Vagina (tissue), 2 donors: Measurements from ENCODE around the gene CRELD2. TPM values are rescaled to one million over a fixed set of nuclear protein-coding genes. Genes with fewer than 3 reads are reported as not detected.

Source experiments
- DNase-seq, 2 donors: peaks; one replicate each; pipeline ENCODE4 v3.0.0-alpha.2; 2017; ENCODE audit errors: extremely low spot score in 2 of 2
- H3K27ac ChIP-seq: fragments of 200-600 bp; sonication (generic); one replicate; pipeline ENCODE4 v1.5.1; 2019
- H3K27me3 ChIP-seq: fragments of 200-600 bp; sonication (generic); one replicate; pipeline ENCODE4 v1.5.1; 2019
- H3K36me3 ChIP-seq, 2 donors: fragments of 200-600 bp; sonication (generic); one replicate each; pipeline ENCODE4 v1.5.1; 2017 to 2019
- H3K4me1 ChIP-seq: fragments of 200-600 bp; sonication (generic); one replicate; pipeline ENCODE4 v1.5.1; 2019
- H3K4me3 ChIP-seq, 2 donors: fragments of 200-600 bp; sonication (generic); 1 replicate in 1 of 2; 2 replicates in 1 of 2; pipeline ENCODE4 v1.5.1; 2016 to 2019
- H3K9me3 ChIP-seq: fragments of 200-600 bp; sonication (generic); one replicate; pipeline ENCODE4 v1.5.1; 2019
- POLR2A ChIP-seq, 2 donors: fragments of 450-650 bp; IDR thresholded peaks; one replicate each; pipeline ENCODE4 v1.6.1; 2017; ENCODE audit warnings: antibody characterized with exemption in 2 of 2, mild to moderate bottlenecking in 2 of 2, moderate library complexity in 2 of 2
- POLR2AphosphoS5 ChIP-seq, 2 donors: sonication (generic); formaldehyde crosslinking; IDR thresholded peaks; one replicate each; pipeline ENCODE4 v1.9.0; 2017; ENCODE audit warnings: antibody characterized with exemption in 2 of 2, mild to moderate bottlenecking in 2 of 2, low read depth in 1 of 2; ENCODE audit not compliant: insufficient read depth in 1 of 2
- intact Hi-C: fragments of 100-400 bp; cut with DNase I; formaldehyde crosslinking; loops from one replicate; pipeline ENCODE4 v1.15.1; 2023
- total RNA-seq: library from RNA; depleted of rRNA; stranded (reverse); fragments of >200 nt; gene quantifications from one replicate; pipeline ENCODE4 v1.2.3, GENCODE V29; 2016
- TF ChIP-seq, protein P1 (sequence below), 3 experiments: fragments of 450-650 bp in 2 of 3; fragments of 200-600 bp in 1 of 3; sonication (generic) in 1 of 3; IDR thresholded peaks; one replicate each; pipeline ENCODE4 v1.5.1; 2017 to 2019; ENCODE audit warnings: antibody characterized with exemption in 3 of 3, mild to moderate bottlenecking in 2 of 3, moderate library complexity in 2 of 3

Gene CRELD2
- total RNA-seq, 1 donor from 2014 or later, result 34.4 TPM

DNA sequence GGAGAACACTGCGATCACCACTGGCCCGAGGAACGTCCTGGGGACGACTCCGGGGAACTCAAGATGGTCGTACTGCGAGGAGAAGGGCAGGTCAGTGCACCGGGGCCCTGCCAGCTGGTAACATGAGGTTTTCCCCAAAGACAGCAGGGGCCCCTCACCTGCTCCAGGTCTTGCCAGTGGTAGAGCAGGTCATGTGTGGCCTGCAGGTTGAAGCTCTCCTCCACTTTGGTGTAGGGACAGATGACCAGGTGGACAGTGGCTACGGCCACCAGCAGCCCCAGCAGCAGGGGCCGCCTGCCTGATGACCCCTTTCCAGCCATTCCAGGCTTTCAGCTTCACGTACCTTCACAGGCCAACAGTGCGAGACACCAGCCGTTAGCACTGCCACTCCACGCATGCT is 5.0 kb upstream of the CRELD2 start:
- no peak overlapping the region for H3K27ac ChIP-seq
- H3K9me3 ChIP-seq, result no peaks in the 10 kb centered on the region
- intact Hi-C loops, result no loop called here
- peaks cover 0 to 40% of the 10 kb centered on the region in 2 donors for H3K36me3 ChIP-seq
- no peaks in the 10 kb centered on the region for H3K27me3 ChIP-seq
- H3K4me1 ChIP-seq, result peaks cover 13% of the 10 kb centered on the region
- DNase-seq, result no peak
- TF ChIP-seq POLR2A (IDR thresholded peaks at IDR 0.05), result no peak
- TF ChIP-seq POLR2AphosphoS5 (IDR thresholded peaks at IDR 0.05; ENCODE audit: insufficient read depth in 1 of 2, low read depth in 1 of 2), result no peak
- TF ChIP-seq, protein P1, sequence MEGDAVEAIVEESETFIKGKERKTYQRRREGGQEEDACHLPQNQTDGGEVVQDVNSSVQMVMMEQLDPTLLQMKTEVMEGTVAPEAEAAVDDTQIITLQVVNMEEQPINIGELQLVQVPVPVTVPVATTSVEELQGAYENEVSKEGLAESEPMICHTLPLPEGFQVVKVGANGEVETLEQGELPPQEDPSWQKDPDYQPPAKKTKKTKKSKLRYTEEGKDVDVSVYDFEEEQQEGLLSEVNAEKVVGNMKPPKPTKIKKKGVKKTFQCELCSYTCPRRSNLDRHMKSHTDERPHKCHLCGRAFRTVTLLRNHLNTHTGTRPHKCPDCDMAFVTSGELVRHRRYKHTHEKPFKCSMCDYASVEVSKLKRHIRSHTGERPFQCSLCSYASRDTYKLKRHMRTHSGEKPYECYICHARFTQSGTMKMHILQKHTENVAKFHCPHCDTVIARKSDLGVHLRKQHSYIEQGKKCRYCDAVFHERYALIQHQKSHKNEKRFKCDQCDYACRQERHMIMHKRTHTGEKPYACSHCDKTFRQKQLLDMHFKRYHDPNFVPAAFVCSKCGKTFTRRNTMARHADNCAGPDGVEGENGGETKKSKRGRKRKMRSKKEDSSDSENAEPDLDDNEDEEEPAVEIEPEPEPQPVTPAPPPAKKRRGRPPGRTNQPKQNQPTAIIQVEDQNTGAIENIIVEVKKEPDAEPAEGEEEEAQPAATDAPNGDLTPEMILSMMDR (IDR thresholded peaks at IDR 0.05), result no peak
- no peak overlapping the region for H3K4me3 ChIP-seq

DNA sequence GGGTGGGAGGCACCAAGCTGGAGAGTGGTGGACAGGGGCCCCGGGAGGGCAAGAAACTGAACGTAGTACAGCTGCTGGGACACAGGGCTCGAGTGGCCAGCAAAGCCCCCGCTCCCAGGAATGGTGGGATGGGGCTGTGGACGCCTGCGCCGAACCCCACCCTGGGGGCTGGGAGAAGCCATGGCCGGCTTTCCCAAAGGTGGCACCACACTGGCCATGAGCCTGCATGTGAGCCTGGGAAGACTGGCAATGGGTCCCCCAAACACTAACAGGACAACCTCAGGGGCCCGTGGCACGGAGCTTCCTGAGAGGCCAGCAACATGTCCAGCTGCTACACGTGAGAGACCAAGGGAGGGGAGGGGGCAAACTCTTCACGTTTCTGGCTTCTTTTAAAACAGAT is 4.2 kb upstream of the CRELD2 start:
- Histone ChIP-seq H3K27ac (no peak overlapping the region), H3K36me3 (peaks cover 0 to 32% of the 10 kb centered on the region in 2 donors), H3K4me3 (no peak overlapping the region), H3K27me3 (no peaks in the 10 kb centered on the region), H3K9me3 (no peaks in the 10 kb centered on the region), H3K4me1 (peaks cover 19% of the 10 kb centered on the region)
- TF ChIP-seq, protein P1 (IDR thresholded peaks at IDR 0.05), result no peak
- TF ChIP-seq POLR2A (IDR thresholded peaks at IDR 0.05), result no peak
- no peak for TF ChIP-seq POLR2AphosphoS5 (IDR thresholded peaks at IDR 0.05; ENCODE audit: insufficient read depth in 1 of 2, low read depth in 1 of 2)
- intact Hi-C loops, result no loop called here
- DNase-seq, result no peak

DNA sequence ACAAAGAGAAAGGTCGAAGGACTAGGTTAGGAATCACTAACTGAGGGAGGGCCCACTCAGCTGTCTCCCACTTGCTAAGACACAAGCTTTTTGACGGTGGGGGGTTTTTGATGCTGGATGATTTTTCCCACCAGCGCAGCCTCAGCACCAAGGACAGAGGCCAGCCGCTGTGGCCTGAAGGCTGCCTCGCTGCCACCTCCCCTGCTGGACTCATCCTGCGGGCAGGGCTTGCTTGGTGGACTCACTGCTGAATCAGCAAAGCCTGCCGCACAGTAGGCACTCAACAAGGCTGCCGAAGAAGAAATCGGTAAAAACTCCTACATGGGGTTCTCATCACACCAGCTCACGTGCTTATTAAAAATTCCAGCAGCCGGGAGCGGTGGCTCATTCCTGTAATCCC is 2.8 kb upstream of the CRELD2 start:
- intact Hi-C loops, result loop anchor here (5.0 kb wide), 1 partner anchor 63 kb away; the partner anchor contains the start of gene ZBED4
- Histone ChIP-seq H3K9me3 (no peaks in the 10 kb centered on the region), H3K27ac (no peak overlapping the region), H3K4me3 (no peak overlapping the region), H3K4me1 (peaks cover 23% of the 10 kb centered on the region), H3K36me3 (peaks cover 0 to 31% of the 10 kb centered on the region in 2 donors), H3K27me3 (no peaks in the 10 kb centered on the region)
- TF ChIP-seq, protein P1 (IDR thresholded peaks at IDR 0.05), result no peak
- TF ChIP-seq POLR2AphosphoS5 (IDR thresholded peaks at IDR 0.05; ENCODE audit: insufficient read depth in 1 of 2, low read depth in 1 of 2), result no peak
- no peak for TF ChIP-seq POLR2A (IDR thresholded peaks at IDR 0.05)
- no peak for DNase-seq

DNA sequence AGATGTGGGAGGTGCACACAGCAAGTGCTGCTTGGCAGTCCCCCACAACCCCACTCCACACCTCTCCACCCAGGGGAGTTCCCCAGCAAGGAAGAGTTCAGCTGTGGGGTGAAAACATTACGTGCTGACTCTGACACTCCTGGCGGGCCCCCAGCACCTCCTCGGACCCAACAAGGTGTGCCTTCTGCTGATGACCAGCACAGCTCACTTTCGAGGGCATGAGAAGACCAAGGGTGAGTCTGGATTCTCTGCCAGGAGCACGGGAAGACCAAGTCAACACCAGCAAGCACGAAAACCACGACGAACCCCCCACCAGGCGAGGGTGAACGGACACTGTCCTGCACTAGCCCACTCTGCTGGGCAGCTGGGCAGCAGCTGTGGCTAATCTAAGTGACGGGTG is 1.6 kb upstream of the CRELD2 start:
- no peaks in the 10 kb centered on the region for H3K27me3 ChIP-seq
- peaks cover 0 to 33% of the 10 kb centered on the region in 2 donors for H3K36me3 ChIP-seq
- peaks cover 23% of the 10 kb centered on the region for H3K4me1 ChIP-seq
- TF ChIP-seq POLR2A (IDR thresholded peaks at IDR 0.05) (no peak), POLR2AphosphoS5 (IDR thresholded peaks at IDR 0.05; ENCODE audit: insufficient read depth in 1 of 2, low read depth in 1 of 2) (no peak)
- TF ChIP-seq, protein P1 (IDR thresholded peaks at IDR 0.05), result no peak
- intact Hi-C loops, result loop anchor here (5.0 kb wide), 1 partner anchor 65 kb away; the partner anchor contains the start of gene ZBED4
- H3K9me3 ChIP-seq, result no peaks in the 10 kb centered on the region
- peak overlapping the region in 1 of 2 donors; percentile 72 for H3K4me3 ChIP-seq
- no peak overlapping the region for H3K27ac ChIP-seq
- no peak for DNase-seq
